GM18511 (cell line): ENCODE results near the gene CCDC8.
"Not testable (repeated sequence)": the region's sequence is repeated elsewhere in the genome, so short reads cannot be mapped to it uniquely, and the experiment has no call there.

ENCODE experiments used
- ATAC-seq: cut with Tn5 transposase; IDR thresholded peaks from one replicate; pipeline ENCODE4 v1.9.1; 2021; ENCODE audit warnings: mild to moderate bottlenecking, moderate library complexity; ENCODE audit not compliant: unreplicated experiment

CCDC8 gene

DNA sequence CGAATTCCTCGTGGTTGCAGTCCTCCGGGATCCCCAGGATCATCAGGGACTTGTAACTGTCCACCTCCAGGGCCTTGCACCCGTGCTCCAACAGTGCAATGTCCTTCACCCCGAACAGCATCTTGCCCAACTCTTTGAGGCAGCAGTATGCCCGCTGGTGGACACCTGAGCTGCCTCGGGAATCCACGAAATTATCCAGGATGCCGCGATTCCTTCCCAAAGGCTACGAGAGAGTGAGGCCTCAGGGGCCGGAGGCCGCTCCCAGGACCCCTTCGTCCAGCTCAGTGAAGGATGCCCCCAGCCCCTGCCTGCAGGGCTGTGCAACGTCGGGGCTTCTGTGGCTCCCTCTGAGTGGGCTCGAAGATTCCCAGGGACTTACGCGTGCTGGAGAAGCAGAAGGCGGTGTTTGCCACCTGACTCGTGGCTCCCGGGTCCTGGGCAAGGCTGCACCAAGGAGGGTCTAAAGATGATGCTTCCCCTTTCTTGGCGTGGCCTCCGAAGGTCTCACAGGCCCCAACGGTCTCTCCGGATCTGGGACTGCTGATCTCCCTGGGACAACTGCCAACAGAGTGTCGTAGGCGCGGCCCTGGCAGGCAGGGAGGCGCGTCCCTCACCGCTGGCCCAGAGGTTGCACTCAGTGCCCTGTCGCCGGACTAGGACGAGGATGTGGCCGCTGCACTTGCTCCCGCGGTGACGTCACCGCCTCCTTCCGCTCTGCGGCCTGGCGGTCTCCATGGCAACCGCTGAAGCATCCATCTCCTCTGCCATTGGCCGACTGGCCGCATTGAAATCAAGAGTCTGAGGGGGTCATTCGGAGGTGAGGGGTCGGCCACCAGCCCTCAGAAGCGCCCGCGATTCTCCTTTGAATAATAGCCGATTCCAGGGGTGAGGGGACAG lies 15.1 kb upstream of the CCDC8 start, which contains the start of gene PNMA8C:
PNMA8C (minus strand) TSS at position 698 of the 897 bp plus-strand sequence; CDS start at position 121, 577 bp downstream.
- ATAC-seq = no peak

DNA sequence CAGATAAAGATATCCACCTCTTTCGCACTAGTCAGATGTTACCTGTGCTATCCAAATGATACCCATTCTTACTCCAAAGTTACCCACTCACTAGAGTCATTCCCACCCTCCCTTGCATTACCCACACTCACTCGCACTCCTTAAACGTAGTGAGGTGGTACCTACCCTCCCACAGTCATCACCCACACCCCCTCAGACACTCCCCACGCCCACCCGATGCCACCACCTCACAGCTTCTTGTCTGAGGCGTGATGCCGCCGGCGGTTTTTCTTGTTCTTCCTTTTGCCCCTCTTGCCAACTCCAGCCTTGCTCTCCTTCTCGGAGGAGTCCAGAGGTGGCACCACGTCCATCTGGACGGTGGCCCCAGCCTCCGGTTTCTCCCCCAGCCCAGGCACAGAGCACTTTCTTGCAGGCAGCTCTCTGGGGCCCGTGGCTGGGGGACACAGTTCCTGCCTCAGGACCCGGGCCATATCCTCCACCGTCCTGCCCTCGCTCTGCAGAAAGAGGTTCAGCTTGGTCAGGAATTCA lies 14.2 kb upstream of the CCDC8 start:
- no peak for ATAC-seq

DNA sequence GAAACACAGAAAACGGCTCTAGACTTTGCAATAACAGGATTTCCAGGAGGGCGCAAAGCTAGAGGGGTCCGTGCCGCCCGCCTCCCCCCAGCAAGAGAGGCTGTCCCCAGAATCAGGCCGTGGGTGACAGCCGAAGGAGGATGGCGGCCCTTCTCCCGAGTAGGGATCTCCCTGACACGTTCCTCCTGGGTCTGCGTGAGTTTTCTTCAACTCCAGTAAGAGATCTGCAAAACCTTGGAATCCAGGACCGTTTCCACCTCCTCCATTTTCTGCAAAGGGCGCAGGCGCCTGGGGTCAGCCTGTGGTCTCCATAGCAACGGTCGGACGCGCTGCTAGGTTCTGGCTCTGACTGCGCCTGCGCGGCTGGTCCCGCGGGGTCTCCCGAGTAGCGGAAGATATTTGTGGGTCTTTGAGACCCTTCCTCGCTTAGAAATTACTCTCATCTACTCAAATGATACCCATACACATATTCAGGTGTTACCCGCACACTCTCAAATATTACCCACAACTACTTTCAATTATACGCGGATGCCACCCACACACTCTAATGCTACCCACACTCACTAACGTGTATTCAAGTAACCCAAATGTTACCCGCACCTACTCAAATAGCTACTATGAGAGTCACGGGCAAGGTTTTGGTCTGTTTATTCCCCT lies 13.3 kb upstream of the CCDC8 start:
- ATAC-seq = no peak

DNA sequence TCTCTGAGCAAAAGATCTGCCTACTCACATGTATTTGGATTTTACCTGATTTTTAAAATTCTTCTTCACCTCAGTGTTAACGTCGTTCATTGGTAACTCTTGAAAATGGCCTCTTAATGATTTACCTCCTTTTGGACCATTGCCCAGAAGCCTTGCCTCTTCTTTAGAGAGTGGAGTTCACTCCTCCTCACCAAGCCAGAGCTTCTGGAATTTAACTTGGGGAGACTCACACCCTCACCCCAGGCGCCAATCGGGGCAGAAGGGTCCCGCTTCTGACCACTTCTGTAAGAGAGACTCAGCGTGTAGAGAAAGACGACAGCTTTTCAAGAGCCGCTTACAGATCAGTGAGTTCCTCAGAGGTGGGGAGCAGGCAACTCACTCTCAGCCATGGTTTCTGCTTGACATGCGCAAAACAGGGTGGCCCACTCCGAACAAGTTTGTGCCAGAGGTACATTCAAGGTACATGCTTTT lies 12.7 kb upstream of the CCDC8 start:
- no peak for ATAC-seq

DNA sequence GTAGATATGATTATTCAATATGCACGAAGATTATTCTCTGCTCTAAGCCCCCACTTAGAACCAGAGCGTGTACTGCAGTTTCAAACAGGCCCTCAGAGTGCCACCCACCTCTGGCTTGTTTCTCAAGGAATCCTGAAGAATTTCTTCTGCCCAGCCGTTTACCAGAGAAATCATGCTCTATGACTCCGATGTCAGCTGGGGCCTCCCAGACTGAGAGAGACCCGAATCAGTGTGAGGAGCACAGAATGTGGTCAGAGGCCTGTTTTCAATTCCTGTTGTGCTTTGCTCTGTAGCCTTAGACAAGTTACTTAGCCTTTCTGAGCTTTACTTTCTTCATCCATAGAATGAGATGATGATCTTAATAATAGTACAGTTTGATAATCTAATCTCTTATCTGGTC lies 9.8 kb upstream of the CCDC8 start:
- no peak for ATAC-seq

DNA sequence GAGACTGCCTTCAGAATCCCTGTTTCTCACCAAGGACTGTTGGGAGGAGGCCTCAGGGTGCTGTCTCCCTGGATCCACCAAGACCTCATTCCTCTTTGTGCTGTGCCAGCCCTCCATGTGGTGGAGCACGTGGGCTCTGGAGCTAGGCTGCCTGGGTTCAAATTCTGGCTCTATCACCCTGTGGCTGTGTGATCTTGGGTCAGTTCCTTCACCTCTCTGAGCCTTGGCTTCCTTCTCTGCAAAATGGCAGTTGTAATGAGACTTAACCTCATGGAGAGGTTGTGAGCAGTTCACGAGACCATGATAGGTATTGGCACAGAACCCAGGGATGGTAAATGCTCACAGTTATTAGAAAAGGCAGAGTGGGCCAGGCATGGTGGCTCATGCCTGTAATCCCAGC lies 9.0 kb upstream of the CCDC8 start:
- ATAC-seq = no peak

DNA sequence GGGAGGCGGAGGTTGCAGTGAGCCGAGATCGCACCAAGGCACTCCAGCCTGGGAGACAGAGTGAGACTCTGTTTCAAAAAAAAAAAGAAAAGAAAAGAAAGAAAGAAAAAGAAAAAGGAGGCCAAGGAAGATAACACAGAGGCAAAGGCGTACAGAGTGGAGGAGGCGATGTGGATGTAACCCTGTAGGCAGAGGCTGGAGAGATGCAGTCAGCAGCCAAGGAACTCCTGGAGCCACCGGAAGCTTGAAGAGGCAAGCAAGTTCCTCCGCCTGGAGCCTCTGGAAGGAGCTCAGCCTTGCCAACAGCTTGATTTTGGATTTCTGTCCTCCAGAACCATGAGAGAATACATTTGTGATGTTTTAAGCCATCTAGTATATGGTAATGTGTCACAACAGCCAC lies 6.7 kb upstream of the CCDC8 start:
- no peak for ATAC-seq

DNA sequence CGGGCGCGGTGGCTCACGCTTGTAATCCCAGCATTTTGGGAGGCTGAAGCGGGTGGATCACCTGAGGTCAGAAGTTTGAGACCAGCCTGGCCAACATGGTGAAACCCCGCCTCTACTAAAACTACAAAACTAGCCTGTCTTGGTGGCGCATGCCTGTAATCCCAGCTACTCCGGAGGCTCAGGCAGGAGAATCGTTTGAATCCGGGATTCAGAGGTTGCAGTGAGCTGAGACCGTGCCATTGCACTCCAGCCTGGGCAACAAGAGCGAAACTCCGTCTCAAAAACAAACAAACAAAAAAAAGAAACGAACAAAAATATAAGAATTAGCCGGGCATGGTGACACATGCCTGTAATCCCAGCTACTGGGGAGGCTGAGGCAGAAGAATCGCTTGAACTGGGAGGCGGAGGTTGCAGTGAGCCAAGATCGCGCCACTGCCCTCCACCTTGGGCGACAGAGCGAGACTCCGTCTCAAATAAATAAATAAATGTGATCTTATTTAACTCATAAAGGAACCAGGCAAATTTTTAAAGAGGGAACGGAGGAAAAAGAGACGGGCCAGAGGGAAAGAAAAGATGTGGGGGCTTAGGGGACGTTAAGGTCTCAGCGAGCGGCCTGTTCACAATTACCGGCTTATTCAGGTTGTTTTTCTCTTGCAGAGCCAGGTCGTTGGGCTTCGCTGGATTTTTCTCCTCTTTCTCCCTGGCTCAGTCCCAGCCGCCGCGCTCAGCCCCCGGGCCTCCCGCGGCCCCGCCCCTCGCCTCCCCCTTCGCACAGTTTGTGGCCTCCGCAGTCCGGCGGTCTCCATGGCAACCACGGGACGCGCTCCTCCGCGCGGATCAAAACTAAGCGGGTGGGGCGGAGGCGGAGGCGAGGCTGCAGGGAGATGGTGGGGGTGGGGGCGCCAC lies 2.7 kb upstream of the CCDC8 start:
- ATAC-seq = not testable (repeated sequence)

DNA sequence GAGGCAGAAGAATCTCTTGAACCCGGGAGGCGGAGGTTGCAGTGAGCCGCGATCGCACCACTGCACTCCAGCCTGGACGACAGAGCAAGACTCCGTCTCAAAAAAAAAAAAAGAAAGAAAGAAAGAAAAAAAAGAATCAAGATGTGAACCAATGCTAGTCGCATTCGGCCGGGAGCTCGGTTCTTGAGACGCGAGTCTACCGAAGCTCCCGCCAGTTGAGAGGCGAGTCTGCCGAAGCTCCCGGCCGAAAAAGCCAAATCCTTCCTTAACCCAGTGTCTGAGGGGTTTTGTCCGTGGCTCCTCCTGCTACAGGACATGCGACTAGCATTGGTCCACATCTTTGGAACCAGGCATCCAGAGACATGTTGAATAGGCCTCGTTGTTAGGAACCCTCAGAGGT lies 1.5 kb upstream of the CCDC8 start:
- ATAC-seq = not testable (repeated sequence)

DNA sequence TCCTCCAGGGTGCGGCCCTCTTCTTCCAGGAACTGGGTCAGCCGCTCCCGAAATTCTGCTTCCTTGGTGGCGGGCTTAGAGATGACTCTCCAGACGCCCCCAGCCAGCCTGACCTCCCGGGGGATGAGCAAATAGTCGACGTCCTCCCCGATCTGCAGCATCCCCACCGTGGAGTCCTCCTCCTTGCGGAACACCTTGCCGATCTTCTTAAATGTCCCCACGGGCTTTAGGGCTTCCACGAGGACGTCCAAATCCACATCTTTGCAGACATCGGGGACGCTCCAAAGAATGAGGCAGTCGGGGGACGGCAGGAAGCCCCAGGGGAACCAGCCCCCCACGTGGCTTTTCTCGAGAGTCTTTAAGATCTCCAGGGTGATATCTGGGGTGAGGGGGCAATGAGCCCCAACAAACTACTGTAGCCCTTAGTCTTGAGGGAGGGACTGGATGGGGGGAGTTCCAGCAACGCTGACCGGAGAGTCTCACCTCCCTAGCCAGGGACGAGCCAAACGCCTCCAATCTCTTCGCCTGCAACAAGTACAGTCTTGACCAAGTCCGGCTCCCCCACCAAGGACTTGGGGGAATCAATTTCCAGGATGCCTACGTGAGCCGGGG lies 608 bp downstream of the CCDC8 start:
- no peak for ATAC-seq

DNA sequence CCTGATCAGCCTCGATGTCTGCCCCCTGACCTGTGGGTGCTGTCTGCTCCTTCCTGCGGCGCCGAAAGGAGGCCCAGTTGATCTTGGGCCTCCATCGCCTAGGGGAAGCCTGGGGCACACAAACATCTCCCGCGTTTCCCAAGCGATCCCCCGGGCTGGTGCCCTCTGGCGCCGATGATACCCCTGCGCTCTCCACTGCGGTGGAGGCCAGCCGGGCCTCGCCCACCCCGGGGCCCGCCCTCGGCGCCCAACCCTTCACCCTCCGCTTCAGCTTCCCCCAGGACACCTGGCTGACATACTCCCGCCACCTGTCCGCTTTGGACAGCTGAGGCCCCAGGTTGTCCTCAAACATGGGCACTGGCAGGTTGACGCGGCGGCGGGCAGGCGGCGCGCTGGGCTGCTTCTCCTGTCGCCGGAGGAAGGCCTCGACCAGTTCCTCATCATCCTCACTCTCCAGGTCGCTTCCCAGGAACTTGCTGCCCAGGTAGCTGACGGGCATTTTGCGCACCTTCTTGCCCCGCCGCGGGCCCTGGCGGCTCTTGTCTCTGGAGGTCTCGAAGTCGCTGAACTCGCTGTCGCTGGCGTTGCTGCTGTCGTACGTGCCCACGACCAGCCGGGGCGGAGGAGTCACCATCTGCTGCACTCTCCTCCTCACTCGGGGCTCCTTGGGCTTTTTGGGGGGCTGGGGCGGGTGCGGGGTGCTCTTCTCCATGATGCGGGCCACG lies 1.3 kb downstream of the CCDC8 start:
- ATAC-seq = no peak

DNA sequence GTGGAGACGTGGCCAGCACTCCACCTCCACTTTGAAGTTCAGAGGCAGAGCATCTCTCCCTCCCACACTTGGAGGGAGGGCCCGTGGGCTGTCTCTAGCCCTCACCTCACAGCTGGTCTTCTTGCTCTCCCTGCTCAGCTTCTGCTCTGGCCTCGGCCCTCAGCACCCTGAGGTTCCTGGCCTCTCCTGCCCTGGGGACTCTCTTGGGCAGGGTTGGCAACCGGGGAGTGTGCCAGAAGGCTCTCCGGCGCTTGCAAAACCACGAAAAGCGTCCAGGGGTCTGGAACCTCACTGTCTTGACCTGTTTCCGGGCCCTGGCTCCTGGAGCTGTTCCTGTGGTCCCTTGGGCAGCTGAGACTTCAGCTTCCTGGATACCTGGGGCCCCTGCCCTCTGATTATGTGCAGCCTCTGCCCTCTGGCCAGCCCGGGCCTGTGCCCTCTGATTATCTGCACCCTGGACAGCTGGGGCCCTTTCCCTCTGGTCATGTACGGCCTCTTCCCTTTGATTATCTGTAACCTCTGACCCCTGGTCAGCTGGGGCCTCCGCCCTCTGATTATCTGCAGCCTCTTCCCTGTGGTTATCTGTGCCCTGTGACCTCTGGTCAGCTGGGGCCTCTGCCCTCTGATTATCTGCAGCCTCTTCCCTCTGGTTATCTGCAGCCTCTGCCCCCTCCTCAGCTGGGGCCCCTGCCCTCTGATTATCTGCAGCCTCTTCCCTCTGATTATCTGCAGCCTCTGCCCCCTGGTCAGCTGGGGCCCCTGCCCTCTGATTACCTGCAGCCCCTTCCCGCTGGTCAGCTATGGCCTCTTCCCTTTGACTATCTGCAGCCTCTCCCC lies 2.1 kb downstream of the CCDC8 start:
- ATAC-seq = no peak

DNA sequence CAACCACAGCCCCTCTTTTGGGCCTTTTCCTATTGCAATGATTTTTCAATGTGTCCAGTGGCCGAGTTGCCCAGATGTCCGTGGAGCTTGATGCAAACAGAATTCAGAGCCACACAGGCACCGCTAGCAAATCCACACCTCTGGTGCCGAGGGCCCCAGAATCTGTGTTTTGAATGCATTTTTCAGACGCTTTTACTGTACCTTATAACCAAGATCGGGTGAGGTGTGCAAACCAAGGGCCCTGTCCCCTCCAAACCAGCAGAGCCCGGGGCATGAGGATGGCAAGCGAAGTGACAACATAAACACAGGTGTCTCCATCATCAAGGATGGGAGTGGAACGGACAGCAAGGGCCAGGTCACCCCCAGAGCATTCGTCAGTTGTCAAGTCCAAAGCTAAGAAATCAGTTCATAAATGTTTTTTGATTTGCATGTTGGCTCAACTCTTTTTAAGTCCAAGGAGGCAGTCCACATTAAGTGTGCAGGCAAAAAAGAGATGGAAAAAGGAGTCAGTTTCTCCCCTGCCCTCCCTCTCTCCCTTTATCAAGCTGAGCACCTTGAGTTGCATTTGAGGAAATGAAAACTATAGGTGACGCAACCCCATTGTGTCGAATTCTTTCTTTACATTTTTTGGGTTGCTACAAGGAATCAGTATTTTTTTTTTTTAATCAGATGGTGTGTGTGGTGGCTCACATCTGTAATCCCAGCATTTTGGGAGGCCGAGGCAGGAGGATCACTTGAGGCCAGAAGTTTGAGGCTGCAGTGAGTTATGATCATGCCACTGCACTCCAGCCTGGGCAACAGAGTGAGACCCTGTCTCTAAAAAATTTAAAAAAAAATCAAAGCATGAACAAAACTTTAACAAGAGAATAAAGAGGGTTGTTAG lies 2.9 kb downstream of the CCDC8 start:
- no peak for ATAC-seq

DNA sequence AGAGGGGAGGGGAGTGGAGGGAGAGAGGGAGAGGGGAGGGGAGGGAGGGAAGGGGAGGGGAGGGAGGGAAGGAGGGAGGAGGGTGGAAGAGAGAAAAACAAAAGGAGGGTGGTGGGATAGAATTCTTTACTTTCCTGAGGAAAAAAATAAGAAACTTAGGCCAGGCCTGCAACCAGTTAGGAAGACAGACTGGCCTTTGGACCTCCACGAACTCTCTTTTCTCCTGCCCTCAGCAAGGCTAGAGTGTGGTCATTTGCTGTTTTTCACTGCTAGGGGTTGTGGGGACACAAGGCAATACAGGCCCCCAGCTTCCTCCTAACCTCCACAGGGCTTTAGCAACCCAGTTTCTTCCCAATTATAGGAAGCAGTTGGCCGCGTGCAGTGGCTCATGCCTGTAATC lies 4.2 kb downstream of the CCDC8 start:
- ATAC-seq = no peak

DNA sequence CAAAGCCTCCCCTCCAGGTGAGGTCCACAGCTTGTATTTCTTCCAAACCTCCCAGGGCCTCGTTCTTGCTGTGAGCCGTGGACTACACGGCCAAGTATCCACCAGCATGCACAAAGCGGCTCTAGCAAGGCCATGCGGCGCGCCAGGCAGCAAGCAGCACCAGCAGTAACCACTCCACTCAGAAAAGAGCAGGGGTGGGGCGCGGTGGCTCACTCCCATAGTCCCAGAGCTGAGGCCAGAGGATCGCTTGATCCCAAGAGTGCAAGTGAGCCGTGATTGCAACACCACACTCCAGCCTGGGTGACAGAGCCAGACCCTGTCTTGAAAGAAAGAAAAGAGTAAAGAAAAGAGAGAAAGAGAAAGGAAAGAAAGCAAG lies 4.7 kb downstream of the CCDC8 start:
- no peak for ATAC-seq

DNA sequence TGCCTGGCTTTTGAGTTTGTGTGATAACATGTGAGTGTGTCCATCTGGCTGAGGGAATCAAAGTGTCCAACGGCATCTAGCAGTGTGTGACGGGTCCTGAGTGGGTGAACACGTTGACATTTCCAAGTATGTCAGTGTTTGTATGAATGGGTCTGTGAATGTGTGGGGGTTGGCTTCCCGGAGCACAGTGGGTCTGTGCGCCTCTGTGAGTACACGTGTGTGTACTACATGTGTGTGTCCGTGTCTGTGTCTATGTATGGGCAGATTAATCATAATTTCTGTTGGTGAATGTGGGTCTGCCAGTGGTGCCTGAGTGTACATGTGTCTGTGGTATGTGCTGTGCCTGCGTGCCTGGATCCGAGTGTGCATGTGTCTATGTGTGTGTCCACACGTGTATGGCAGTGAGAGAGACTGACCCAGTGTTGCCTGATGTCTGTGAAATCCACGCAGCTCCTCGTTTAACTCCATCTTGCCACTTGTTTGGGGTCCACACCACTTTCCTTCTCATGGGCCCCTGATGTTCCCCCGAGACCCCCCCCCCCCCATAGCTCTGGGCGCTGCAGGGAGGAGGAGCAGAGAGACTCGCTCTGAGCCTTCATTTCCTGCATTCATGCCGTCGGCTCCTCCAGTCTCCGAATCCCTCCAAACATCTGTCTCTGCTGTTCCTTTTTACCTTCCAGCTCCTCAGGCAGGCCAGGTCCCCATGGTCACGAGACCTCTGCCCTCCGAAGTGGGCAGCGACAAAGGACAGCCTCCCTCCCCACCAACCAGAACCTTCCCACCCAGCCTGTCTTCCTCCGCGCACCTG lies 5.3 kb downstream of the CCDC8 start:
- no peak for ATAC-seq

DNA sequence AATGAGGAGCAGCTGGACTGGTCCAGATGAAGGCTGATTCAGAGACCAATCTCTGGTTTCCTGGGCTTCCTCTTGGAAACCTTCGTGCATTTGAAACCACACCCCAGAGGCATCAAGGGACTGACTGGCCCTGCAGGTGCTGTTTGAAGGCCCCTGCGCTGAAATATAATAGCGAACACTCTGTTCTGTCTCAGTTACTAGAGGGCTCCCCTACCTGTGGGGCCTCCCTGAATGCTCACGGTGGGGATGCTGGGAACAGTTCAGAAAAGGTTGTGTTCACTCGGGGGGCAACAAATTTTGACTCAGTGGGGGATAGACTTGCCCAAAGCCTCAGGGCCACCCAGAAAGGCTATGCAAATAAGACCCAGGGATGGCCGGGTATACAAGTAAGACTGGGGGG lies 6.4 kb downstream of the CCDC8 start:
- no peak for ATAC-seq
